IMR-90 (cell line): Measurements from ENCODE around the gene TMUB1. TPM values are rescaled to one million over a fixed set of nuclear protein-coding genes. Genes with fewer than 3 reads are reported as not detected.

ENCODE experiments used
- ATAC-seq: fragments of 200-7000 bp; cut with Tn5 transposase; 2 replicates; pipeline ENCODE4 v1.9.1; 2020; ENCODE audit warnings: low read depth, mild to moderate bottlenecking, moderate library complexity
- BruUV-seq: library from RNA; stranded (reverse); fragments of 400-500 nt; replicated peaks from 2 replicates; lab custom pipeline; 2021; lab: Mats Ljungman, UMichigan
- CTCF ChIA-PET: fragments of 300-600 bp; formaldehyde crosslinking; extraction: SDS; loops from one replicate; lab custom pipeline; 2021; ENCODE audit warnings: antibody characterized with exemption; lab: Yijun Ruan, JAX
- POLR2A ChIA-PET: fragments of 300-600 bp; sonication (Branson Sonifier 250); formaldehyde crosslinking; loops from one replicate; lab custom pipeline; 2022; ENCODE audit warnings: antibody characterized with exemption; ENCODE audit not compliant: unreplicated experiment; lab: Charles Lee
- DNase-seq: peaks from one replicate; pipeline ENCODE4 v3.0.0; 2013
- H2AFZ ChIP-seq: replicated peaks from 2 replicates; pipeline ENCODE3; 2013; ENCODE audit warnings: low read length, mild to moderate bottlenecking; ENCODE audit not compliant: poor library complexity
- H2AK5ac ChIP-seq: 2 replicates; pipeline ENCODE4 v1.6.1; 2013; ENCODE audit warnings: low read depth, low read length, inconsistent platforms
- H2AK9ac ChIP-seq: replicated peaks from 2 replicates; pipeline ENCODE3; 2013; ENCODE audit warnings: mild to moderate bottlenecking, low read depth, low read length, moderate library complexity; ENCODE audit not compliant: poor library complexity
- H2BK120ac ChIP-seq: 2 replicates; pipeline ENCODE4 v1.6.1; 2013; ENCODE audit warnings: low read depth, low read length, inconsistent platforms
- H2BK15ac ChIP-seq: 3 replicates; pipeline ENCODE4 v1.6.1; 2013; ENCODE audit warnings: low read depth, low read length, inconsistent platforms
- H2BK20ac ChIP-seq: 2 replicates; pipeline ENCODE4 v1.6.1; 2013; ENCODE audit warnings: low read depth, mild to moderate bottlenecking, inconsistent platforms, low read length, moderate library complexity
- H2BK5ac ChIP-seq: 2 replicates; pipeline ENCODE4 v1.6.1; 2013; ENCODE audit warnings: mild to moderate bottlenecking, low read depth, low read length, inconsistent platforms; ENCODE audit not compliant: poor library complexity, severe bottlenecking
- H3K14ac ChIP-seq: replicated peaks from 2 replicates; pipeline ENCODE4 v1.6.1; 2013; ENCODE audit warnings: low read depth, low read length, inconsistent platforms
- H3K18ac ChIP-seq: 2 replicates; pipeline ENCODE4 v1.6.1; 2013; ENCODE audit warnings: low read depth, low read length, control low read depth
- H3K23ac ChIP-seq: 2 replicates; pipeline ENCODE4 v1.6.1; 2013; ENCODE audit warnings: low read depth, low read length, inconsistent platforms
- H3K27ac ChIP-seq: 2 replicates; pipeline ENCODE4 v1.5.1; 2013; ENCODE audit warnings: mild to moderate bottlenecking, control low read depth, low read length; ENCODE audit not compliant: insufficient read depth
- H3K27me3 ChIP-seq: 2 replicates; pipeline ENCODE4 v1.6.1; 2013; ENCODE audit warnings: low read length; ENCODE audit not compliant: control insufficient read depth, insufficient read depth
- H3K36me3 ChIP-seq: 2 replicates; pipeline ENCODE4 v1.6.1; 2013; ENCODE audit warnings: low read length, mixed read lengths; ENCODE audit not compliant: control insufficient read depth, insufficient read depth
- H3K4ac ChIP-seq: 2 replicates; pipeline ENCODE4 v1.6.1; 2013; ENCODE audit warnings: low read depth, low read length, inconsistent platforms
- H3K4me1 ChIP-seq: 2 replicates; pipeline ENCODE4 v1.6.1; 2013; ENCODE audit warnings: low read length, mixed read lengths; ENCODE audit not compliant: control insufficient read depth, insufficient read depth
- H3K4me2 ChIP-seq: 2 replicates; pipeline ENCODE4 v1.6.1; 2013; ENCODE audit warnings: low read depth, mild to moderate bottlenecking, control low read depth, low read length, moderate library complexity
- H3K4me3 ChIP-seq: 2 replicates; pipeline ENCODE4 v1.5.1; 2013; ENCODE audit warnings: low read depth, mild to moderate bottlenecking, control low read depth, low read length, moderate library complexity; ENCODE audit not compliant: insufficient read depth
- H3K56ac ChIP-seq: 2 replicates; pipeline ENCODE4 v1.6.1; 2013; ENCODE audit warnings: low read length, inconsistent platforms; ENCODE audit not compliant: insufficient read depth; ENCODE audit errors: extremely low read depth
- H3K79me1 ChIP-seq, 2 experiments: 2 replicates each; pipeline ENCODE4 v1.6.1; 2013; ENCODE audit warnings: low read length in 2 of 2, inconsistent platforms in 1 of 2, low read depth in 1 of 2
- H3K9ac ChIP-seq: 2 replicates; pipeline ENCODE4 v1.6.1; 2013; ENCODE audit warnings: low read depth, low read length, control low read depth
- H3K9me1 ChIP-seq: 2 replicates; pipeline ENCODE4 v1.6.1; 2013; ENCODE audit warnings: low read length, inconsistent platforms; ENCODE audit not compliant: insufficient read depth
- H3K9me3 ChIP-seq: 2 replicates; pipeline ENCODE4 v1.6.1; 2013; ENCODE audit warnings: low read length; ENCODE audit not compliant: control insufficient read depth, insufficient read depth
- H4K20me1 ChIP-seq: 2 replicates; pipeline ENCODE4 v1.6.1; 2013; ENCODE audit warnings: low read length, inconsistent platforms; ENCODE audit not compliant: insufficient read depth
- H4K5ac ChIP-seq: 2 replicates; pipeline ENCODE4 v1.6.1; 2013; ENCODE audit warnings: mild to moderate bottlenecking, low read depth, low read length, control low read depth
- H4K8ac ChIP-seq, 2 experiments: 2 replicates each; pipeline ENCODE4 v1.6.1; 2013; ENCODE audit warnings: low read depth in 2 of 2, low read length in 2 of 2, control low read depth in 1 of 2, inconsistent platforms in 1 of 2
- H4K91ac ChIP-seq: 2 replicates; pipeline ENCODE4 v1.6.1; 2013; ENCODE audit warnings: low read depth, low read length, inconsistent platforms; ENCODE audit not compliant: insufficient read depth
- BHLHE40 ChIP-seq: fragments of 150-350 bp; IDR thresholded peaks from 2 replicates; pipeline ENCODE4 v1.6.1; 2016; ENCODE audit warnings: mild to moderate bottlenecking, low read depth, low read length
- CHD1 ChIP-seq: IDR thresholded peaks from 2 replicates; pipeline ENCODE4 v1.6.1; 2012; ENCODE audit warnings: low read depth, low read length, improper control_type of control experiment
- FOS ChIP-seq: fragments of 150-350 bp; IDR thresholded peaks from 2 replicates; pipeline ENCODE4 v1.6.1; 2016; ENCODE audit warnings: low read depth, low read length
- MAFK ChIP-seq: IDR thresholded peaks from 2 replicates; pipeline ENCODE4 v1.6.1; 2012; ENCODE audit warnings: low read depth, low read length, improper control_type of control experiment
- MAZ ChIP-seq: IDR thresholded peaks from 2 replicates; pipeline ENCODE4 v1.6.1; 2012; ENCODE audit warnings: low read depth, mild to moderate bottlenecking, low read length, improper control_type of control experiment, moderate library complexity, borderline replicate concordance
- POLR2A ChIP-seq: IDR thresholded peaks from 2 replicates; pipeline ENCODE4 v1.6.1; 2012; ENCODE audit warnings: mild to moderate bottlenecking, low read depth, low read length
- RAD21 ChIP-seq: IDR thresholded peaks from 2 replicates; pipeline ENCODE4 v1.6.1; 2012; ENCODE audit warnings: low read length, improper control_type of control experiment
- RCOR1 ChIP-seq: IDR thresholded peaks from 2 replicates; pipeline ENCODE4 v1.6.1; 2012; ENCODE audit warnings: mild to moderate bottlenecking, low read length, improper control_type of control experiment; ENCODE audit not compliant: insufficient replicate concordance
- SMC3 ChIP-seq: fragments of 150-350 bp; IDR thresholded peaks from 2 replicates; pipeline ENCODE4 v1.6.1; 2016; ENCODE audit warnings: low read depth, mild to moderate bottlenecking, antibody characterized with exemption, low read length, moderate library complexity
- WGBS, 2 experiments: methylation state at CpG; one replicate each; pipeline versions ENCODE4 v1.1.5 to v1.1.7; 2013; ENCODE audit warnings: missing lambda C conversion rate in 2 of 2; ENCODE audit not compliant: insufficient read length in 1 of 2; ENCODE audit errors: extremely low coverage in 2 of 2; 5-methylcytosine and 5-hydroxymethylcytosine counted together
- dilution Hi-C: fragments of 300-500 bp; cut with HindIII; formaldehyde crosslinking; loops from one replicate; pipeline ENCODE4 v1.14.3; 2018; ENCODE audit warnings: low sequenced_read_pairs; ENCODE audit not compliant: unreplicated experiment
- in situ Hi-C: fragments of 300-500 bp; cut with MboI; formaldehyde crosslinking; loops from 3 replicates; pipeline ENCODE4 v1.14.3; 2019; ENCODE audit warnings: low sequenced_read_pairs, inconsistent platforms, mixed read lengths
- intact Hi-C: fragments of 100-400 bp; cut with micrococcal nuclease; formaldehyde crosslinking; loops from 2 replicates; pipeline ENCODE4 v1.10.0; 2022
- polyA plus RNA-seq, 3 experiments: library from polyadenylated mRNA; depleted of rRNA; stranded (reverse); fragments of >200 nt; gene quantifications; 2 replicates each; pipeline ENCODE4 v1.2.3, GENCODE V29; 2012; ENCODE audit warnings: low replicate concordance in 1 of 3
- total RNA-seq: library from RNA; depleted of rRNA; stranded (reverse); fragments of >200 nt; gene quantifications from 2 replicates; pipeline ENCODE4 v1.2.3, GENCODE V29; 2012
- TF ChIP-seq, protein P1 (sequence below): fragments of 150-350 bp; IDR thresholded peaks from 2 replicates; pipeline ENCODE4 v1.6.1; 2017; ENCODE audit warnings: mild to moderate bottlenecking, antibody characterized with exemption, low read length, low read depth
- TF ChIP-seq, protein P2 (sequence below): fragments of 150-350 bp; IDR thresholded peaks from 2 replicates; pipeline ENCODE4 v1.6.1; 2016; ENCODE audit warnings: low read depth, mild to moderate bottlenecking, low read length, moderate library complexity, borderline replicate concordance

The TMUB1 gene
- total and polyA plus RNA-seq, 2 of the 4 experiments (the other 2 are of a cell fraction): 6.8 to 29.8 TPM

DNA sequence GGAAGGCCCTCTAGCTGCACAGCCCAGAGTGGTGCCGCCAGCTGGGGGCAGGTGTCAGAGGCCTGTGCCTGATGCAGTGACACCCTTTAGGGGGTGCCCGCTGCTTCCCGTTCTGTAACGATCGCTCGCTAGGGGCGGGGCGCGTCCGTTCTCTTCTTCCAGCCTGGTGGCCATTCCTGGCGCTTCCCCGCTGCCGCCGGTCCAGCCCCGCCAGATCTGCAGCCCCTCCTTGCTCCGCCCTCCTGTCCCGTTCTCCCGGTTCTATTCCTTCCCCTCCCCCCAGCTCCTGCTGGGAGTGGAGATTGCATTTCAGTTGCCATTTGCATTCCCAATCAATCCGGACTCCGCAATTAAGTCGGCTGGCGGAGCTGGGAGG, 42.2 kb upstream of the TMUB1 start:
- Histone ChIP-seq H2AK5ac (no peak overlapping the region), H2BK20ac (no peak overlapping the region), H3K27me3 (no peaks in the 10 kb centered on the region), H3K27ac (no peak overlapping the region), H3K23ac (no peak overlapping the region), H2BK120ac (no peak overlapping the region), H4K91ac (no peak overlapping the region), H2AK9ac (peak overlapping the region; percentile 19), H3K9me1 (no peaks in the 10 kb centered on the region), H4K5ac (no peak overlapping the region), H3K4me1 (no peaks in the 10 kb centered on the region), H3K79me1 (peaks cover 0 to 28% of the 10 kb centered on the region in 2 experiments; a peak in 3 of 4 replicates), H3K9me3 (no peaks in the 10 kb centered on the region), H2AFZ (peak overlapping the region; percentile 51), H3K4me2 (no peak overlapping the region), H3K56ac (no peak overlapping the region), H4K20me1 (peaks cover 32% of the 10 kb centered on the region), H3K18ac (no peak overlapping the region), H3K4ac (no peak overlapping the region), H2BK5ac (no peak overlapping the region), H3K4me3 (no peak overlapping the region), H3K9ac (no peak overlapping the region), H2BK15ac (no peak overlapping the region), H4K8ac (no peak overlapping the region), H3K14ac (no peak overlapping the region), H3K36me3 (peaks cover 67% of the 10 kb centered on the region)
- TF ChIP-seq, protein P1, sequence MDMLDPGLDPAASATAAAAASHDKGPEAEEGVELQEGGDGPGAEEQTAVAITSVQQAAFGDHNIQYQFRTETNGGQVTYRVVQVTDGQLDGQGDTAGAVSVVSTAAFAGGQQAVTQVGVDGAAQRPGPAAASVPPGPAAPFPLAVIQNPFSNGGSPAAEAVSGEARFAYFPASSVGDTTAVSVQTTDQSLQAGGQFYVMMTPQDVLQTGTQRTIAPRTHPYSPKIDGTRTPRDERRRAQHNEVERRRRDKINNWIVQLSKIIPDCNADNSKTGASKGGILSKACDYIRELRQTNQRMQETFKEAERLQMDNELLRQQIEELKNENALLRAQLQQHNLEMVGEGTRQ: no peak
- TF ChIP-seq CHD1 (no peak), SMC3 (no peak), MAFK (no peak), BHLHE40 (no peak), RCOR1 (no peak), POLR2A (no peak), RAD21 (no peak), MAZ (no peak), FOS (no peak)
- TF ChIP-seq, protein P2, sequence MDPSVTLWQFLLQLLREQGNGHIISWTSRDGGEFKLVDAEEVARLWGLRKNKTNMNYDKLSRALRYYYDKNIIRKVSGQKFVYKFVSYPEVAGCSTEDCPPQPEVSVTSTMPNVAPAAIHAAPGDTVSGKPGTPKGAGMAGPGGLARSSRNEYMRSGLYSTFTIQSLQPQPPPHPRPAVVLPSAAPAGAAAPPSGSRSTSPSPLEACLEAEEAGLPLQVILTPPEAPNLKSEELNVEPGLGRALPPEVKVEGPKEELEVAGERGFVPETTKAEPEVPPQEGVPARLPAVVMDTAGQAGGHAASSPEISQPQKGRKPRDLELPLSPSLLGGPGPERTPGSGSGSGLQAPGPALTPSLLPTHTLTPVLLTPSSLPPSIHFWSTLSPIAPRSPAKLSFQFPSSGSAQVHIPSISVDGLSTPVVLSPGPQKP: no peak
- BruUV-seq: no TSS peak
- ChIA-PET POLR2A (no interaction called here), CTCF (no interaction called here)
- DNase-seq: no peak
- 54% methylated on average over 7 of the region's 22 CpGs; no CpG with 5 or more reads in 1 of the 2 experiments for WGBS, 2 experiments
- no peak for ATAC-seq
- intact Hi-C loops: no loop called here
- dilution Hi-C loops: no loop called here
- in situ Hi-C loops: loop anchor here (5.0 to 10.0 kb wide), 2 partner anchors 47 to 179 kb away; no protein-coding TSS in a partner anchor
